ENCODE results near the gene SLC46A2.

The SLC46A2 gene

GRCh38 chr9:112861638-112862555 lies 28.8 kb downstream of the SLC46A2 start:
- in situ Hi-C loops (cut with MboI; ENCODE audit: low sequenced_read_pairs), result no loop called here

- in situ Hi-C loops (cut with MboI; ENCODE audit: low sequenced_read_pairs), result no loop called here
These were observed 29.5 kb downstream of the SLC46A2 start for GRCh38 chr9:112861155-112861554.

- in situ Hi-C loops (cut with MboI; ENCODE audit: low sequenced_read_pairs), result no loop called here
These were observed 30.2 kb downstream of the SLC46A2 start for GRCh38 chr9:112860451-112860850.

GRCh38 chr9:112858625-112859147 lies 32.0 kb downstream of the SLC46A2 start:
- in situ Hi-C loops (cut with MboI; ENCODE audit: low sequenced_read_pairs), result no loop called here

- in situ Hi-C loops (cut with MboI; ENCODE audit: low sequenced_read_pairs), result no loop called here
These were observed 32.7 kb downstream of the SLC46A2 start for GRCh38 chr9:112858005-112858404.

GRCh38 chr9:112856843-112857242 lies 33.8 kb downstream of the SLC46A2 start:
- in situ Hi-C loops (cut with MboI; ENCODE audit: low sequenced_read_pairs), result no loop called here

- in situ Hi-C loops (cut with MboI; ENCODE audit: low sequenced_read_pairs), result no loop called here
These were observed 34.5 kb downstream of the SLC46A2 start for GRCh38 chr9:112856200-112856599.

GRCh38 chr9:112854657-112855056 lies 36.0 kb downstream of the SLC46A2 start:
- in situ Hi-C loops (cut with MboI; ENCODE audit: low sequenced_read_pairs), result no loop called here

- in situ Hi-C loops (cut with MboI; ENCODE audit: low sequenced_read_pairs), result no loop called here
These were observed 36.6 kb downstream of the SLC46A2 start for GRCh38 chr9:112853882-112854585.

GRCh38 chr9:112852741-112853504 lies 37.8 kb downstream of the SLC46A2 start:
- in situ Hi-C loops (cut with MboI; ENCODE audit: low sequenced_read_pairs), result no loop called here

- in situ Hi-C loops (cut with MboI; ENCODE audit: low sequenced_read_pairs), result no loop called here
These were observed 39.8 kb downstream of the SLC46A2 start for GRCh38 chr9:112850840-112851239.

GRCh38 chr9:112849363-112849922 lies 41.2 kb downstream of the SLC46A2 start:
- in situ Hi-C loops (cut with MboI; ENCODE audit: low sequenced_read_pairs), result loop anchor here (5.0 kb wide), 1 partner anchor 33 kb away; no protein-coding TSS in a partner anchor

GRCh38 chr9:112848316-112849151 lies 42.1 kb downstream of the SLC46A2 start:
- in situ Hi-C loops (cut with MboI; ENCODE audit: low sequenced_read_pairs), result loop anchor here (5.0 kb wide), 1 partner anchor 34 kb away; no protein-coding TSS in a partner anchor

- in situ Hi-C loops (cut with MboI; ENCODE audit: low sequenced_read_pairs), result loop anchor here (5.0 kb wide), 1 partner anchor 35 kb away; no protein-coding TSS in a partner anchor
These were observed 43.9 kb downstream of the SLC46A2 start for GRCh38 chr9:112846528-112847488.

GRCh38 chr9:112844771-112845542 lies 45.7 kb downstream of the SLC46A2 start:
- in situ Hi-C loops (cut with MboI; ENCODE audit: low sequenced_read_pairs), result loop anchor here (5.0 kb wide), 1 partner anchor 37 kb away; no protein-coding TSS in a partner anchor

GRCh38 chr9:112842555-112842954 lies 48.1 kb downstream of the SLC46A2 start:
- in situ Hi-C loops (cut with MboI; ENCODE audit: low sequenced_read_pairs), result no loop called here

GRCh38 chr9:112841261-112841660 lies 49.4 kb downstream of the SLC46A2 start:
- in situ Hi-C loops (cut with MboI; ENCODE audit: low sequenced_read_pairs), result no loop called here

GRCh38 chr9:112839331-112839730 lies 51.3 kb downstream of the SLC46A2 start:
- in situ Hi-C loops (cut with MboI; ENCODE audit: low sequenced_read_pairs), result no loop called here

All from HL-60/S4 (cell line).